ENCODE results near the gene DPYD. TPM values are rescaled to one million over a fixed set of nuclear protein-coding genes. Genes with fewer than 3 reads are reported as not detected.

Gene DPYD
- polyA plus RNA-seq, 1 of the 3 experiments (the other 2 are of a cell fraction) = 23.0 TPM

- no peaks in the 10 kb centered on the region for H3K27me3 ChIP-seq (ENCODE audit: insufficient read depth)
- H3K9me2 ChIP-seq = no peaks in the 10 kb centered on the region
- no peaks in the 10 kb centered on the region for H3K4me1 ChIP-seq (ENCODE audit: control insufficient read depth in 1 of 2, insufficient read depth in 2 of 2, low read depth in 1 of 2, low read length in 1 of 2)
- no peak overlapping the region for H2AFZ ChIP-seq (ENCODE audit: low read depth)
- no peak for DNase-seq
- peaks cover 19% of the 10 kb centered on the region for H3F3A ChIP-seq (replicated peaks; ENCODE audit: insufficient read depth)
- peaks cover 94% of the 10 kb centered on the region for H3K79me2 ChIP-seq (ENCODE audit: insufficient read depth)
- no peaks in the 10 kb centered on the region for H4K20me1 ChIP-seq (ENCODE audit: insufficient read depth)
- no peak overlapping the region for H3K4me2 ChIP-seq
- 91% methylated on average over 3 of the region's 3 CpGs for WGBS (ENCODE audit: low lambda C conversion rate)
- H3K9ac ChIP-seq = no peak overlapping the region
- ChIA-PET POLR2A (no interaction called here), CTCF (no interaction called here)
- H3K9me3 ChIP-seq = no peaks in the 10 kb centered on the region
- H3K4me3 ChIP-seq (ENCODE audit: low read depth in 2 of 2, low read length in 1 of 2) = no peak overlapping the region
- no peak for TF ChIP-seq FOXJ3 (CRISPR knock-in tag; IDR thresholded peaks at IDR 0.05)
- TF ChIP-seq TAF1 (IDR thresholded peaks at IDR 0.05; ENCODE audit: borderline replicate concordance, low read depth, low read length) = no peak
- H3K27ac ChIP-seq (ENCODE audit: low read depth in 2 of 2, low read length in 1 of 2) = no peak overlapping the region
- H3K36me3 ChIP-seq (replicated peaks in 1 of 2; ENCODE audit: control insufficient read depth in 1 of 2, insufficient read depth in 2 of 2, low read length in 1 of 2) = peaks cover 12 to 72% of the 10 kb centered on the region in 2 experiments
Observed at GRCh38 chr1:97875996-97876395, 44.8 kb downstream of the DPYD start.

GRCh38 chr1:97870589-97870988 lies 50.2 kb downstream of the DPYD start:
- DNase-seq = no peak
- ChIA-PET CTCF (interaction anchor here (1.1 to 1.5 kb wide), 2 partner anchors 10 to 14 kb away, joined by 3 read pairs; no protein-coding TSS in a partner anchor), POLR2A (no interaction called here)
- Histone ChIP-seq H3K4me3 (ENCODE audit: low read depth in 2 of 2, low read length in 1 of 2) (no peak overlapping the region), H3K9me2 (no peaks in the 10 kb centered on the region), H3K9me3 (peaks cover 9% of the 10 kb centered on the region; the same call in 1 of the 2 replicates), H2AFZ (ENCODE audit: low read depth) (no peak overlapping the region), H3K79me2 (ENCODE audit: insufficient read depth) (peaks cover 91% of the 10 kb centered on the region), H3K27ac (ENCODE audit: low read depth in 2 of 2, low read length in 1 of 2) (no peak overlapping the region), H3K4me2 (no peak overlapping the region), H3K4me1 (ENCODE audit: control insufficient read depth in 1 of 2, insufficient read depth in 2 of 2, low read depth in 1 of 2, low read length in 1 of 2) (no peaks in the 10 kb centered on the region), H3K9ac (no peak overlapping the region), H4K20me1 (ENCODE audit: insufficient read depth) (no peaks in the 10 kb centered on the region), H3K27me3 (ENCODE audit: insufficient read depth) (no peaks in the 10 kb centered on the region), H3K36me3 (replicated peaks in 1 of 2; ENCODE audit: control insufficient read depth in 1 of 2, insufficient read depth in 2 of 2, low read length in 1 of 2) (peaks cover 0 to 68% of the 10 kb centered on the region in 2 experiments), H3F3A (replicated peaks; ENCODE audit: insufficient read depth) (peaks cover 23% of the 10 kb centered on the region)
- 96% methylated on average over 7 of the region's 7 CpGs for WGBS (ENCODE audit: low lambda C conversion rate)
- TF ChIP-seq, protein P1, sequence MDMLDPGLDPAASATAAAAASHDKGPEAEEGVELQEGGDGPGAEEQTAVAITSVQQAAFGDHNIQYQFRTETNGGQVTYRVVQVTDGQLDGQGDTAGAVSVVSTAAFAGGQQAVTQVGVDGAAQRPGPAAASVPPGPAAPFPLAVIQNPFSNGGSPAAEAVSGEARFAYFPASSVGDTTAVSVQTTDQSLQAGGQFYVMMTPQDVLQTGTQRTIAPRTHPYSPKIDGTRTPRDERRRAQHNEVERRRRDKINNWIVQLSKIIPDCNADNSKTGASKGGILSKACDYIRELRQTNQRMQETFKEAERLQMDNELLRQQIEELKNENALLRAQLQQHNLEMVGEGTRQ (IDR thresholded peaks at IDR 0.05; ENCODE audit: borderline replicate concordance, low read depth, low read length) = no peak
- TF ChIP-seq EP300 (IDR thresholded peaks at IDR 0.05; ENCODE audit: borderline replicate concordance in 1 of 2, low read depth in 1 of 2, low read length in 1 of 2) (no peak), RCOR1 (IDR thresholded peaks at IDR 0.05; ENCODE audit: low read length) (no peak), USF1 (IDR thresholded peaks at IDR 0.05; ENCODE audit: borderline replicate concordance, low read depth) (no peak), MAX (IDR thresholded peaks at IDR 0.05; ENCODE audit: low read depth) (no peak)

GRCh38 chr1:97869441-97869840 lies 51.4 kb downstream of the DPYD start:
- no peaks in the 10 kb centered on the region for H4K20me1 ChIP-seq (ENCODE audit: insufficient read depth)
- no peaks in the 10 kb centered on the region for H3K4me1 ChIP-seq (ENCODE audit: control insufficient read depth in 1 of 2, insufficient read depth in 2 of 2, low read depth in 1 of 2, low read length in 1 of 2)
- H2AFZ ChIP-seq (ENCODE audit: low read depth) = no peak overlapping the region
- peaks cover 23% of the 10 kb centered on the region for H3F3A ChIP-seq (replicated peaks; ENCODE audit: insufficient read depth)
- ChIA-PET CTCF (interaction anchor here (1.5 kb wide), 1 partner anchor 9 kb away, joined by 3 read pairs; no protein-coding TSS in a partner anchor), POLR2A (no interaction called here)
- H3K9me2 ChIP-seq = no peaks in the 10 kb centered on the region
- H3K4me3 ChIP-seq (ENCODE audit: low read depth in 2 of 2, low read length in 1 of 2) = no peak overlapping the region
- peaks cover 0 to 68% of the 10 kb centered on the region in 2 experiments for H3K36me3 ChIP-seq (replicated peaks in 1 of 2; ENCODE audit: control insufficient read depth in 1 of 2, insufficient read depth in 2 of 2, low read length in 1 of 2)
- peaks cover 9% of the 10 kb centered on the region; the same call in 1 of the 2 replicates for H3K9me3 ChIP-seq
- WGBS (ENCODE audit: low lambda C conversion rate) = 25% methylated on average over 2 of the region's 2 CpGs
- H3K9ac ChIP-seq = no peak overlapping the region
- no peak overlapping the region for H3K4me2 ChIP-seq
- TF ChIP-seq, protein P2, sequence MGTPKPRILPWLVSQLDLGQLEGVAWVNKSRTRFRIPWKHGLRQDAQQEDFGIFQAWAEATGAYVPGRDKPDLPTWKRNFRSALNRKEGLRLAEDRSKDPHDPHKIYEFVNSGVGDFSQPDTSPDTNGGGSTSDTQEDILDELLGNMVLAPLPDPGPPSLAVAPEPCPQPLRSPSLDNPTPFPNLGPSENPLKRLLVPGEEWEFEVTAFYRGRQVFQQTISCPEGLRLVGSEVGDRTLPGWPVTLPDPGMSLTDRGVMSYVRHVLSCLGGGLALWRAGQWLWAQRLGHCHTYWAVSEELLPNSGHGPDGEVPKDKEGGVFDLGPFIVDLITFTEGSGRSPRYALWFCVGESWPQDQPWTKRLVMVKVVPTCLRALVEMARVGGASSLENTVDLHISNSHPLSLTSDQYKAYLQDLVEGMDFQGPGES (IDR thresholded peaks at IDR 0.05; ENCODE audit: low read depth, low read length) = no peak
- TF ChIP-seq ELF1 (IDR thresholded peaks at IDR 0.05) (no peak), RAD21 (IDR thresholded peaks at IDR 0.05; ENCODE audit: low read length) (no peak), FOXM1 (IDR thresholded peaks at IDR 0.05; ENCODE audit: low read depth) (no peak), MEF2A (IDR thresholded peaks at IDR 0.05; ENCODE audit: borderline replicate concordance, low read depth) (no peak)
- no peak for DNase-seq
- H3K27ac ChIP-seq (ENCODE audit: low read depth in 2 of 2, low read length in 1 of 2) = no peak overlapping the region
- H3K79me2 ChIP-seq (ENCODE audit: insufficient read depth) = peaks cover 91% of the 10 kb centered on the region
- H3K27me3 ChIP-seq (ENCODE audit: insufficient read depth) = no peaks in the 10 kb centered on the region
